H7 (cell line): Measurements from ENCODE around the gene ATRN. TPM values are rescaled to one million over a fixed set of nuclear protein-coding genes. Genes with fewer than 3 reads are reported as not detected.
"Not testable (repeated sequence)": the region's sequence is repeated elsewhere in the genome, so short reads cannot be mapped to it uniquely, and the experiment has no call there.

Experiments
- DNase-seq: peaks from one replicate; pipeline ENCODE4 v3.0.0; 2012
- H3K27me3 ChIP-seq: 2 replicates; pipeline ENCODE4 v1.6.0; 2011; ENCODE audit warnings: mild to moderate bottlenecking, low read length; ENCODE audit not compliant: control insufficient read depth, insufficient read depth
- H3K36me3 ChIP-seq: replicated peaks from 2 replicates; pipeline ENCODE4 v1.5.1; 2011; ENCODE audit warnings: low read length; ENCODE audit not compliant: control insufficient read depth, insufficient read depth
- H3K4me3 ChIP-seq: 2 replicates; pipeline ENCODE4 v1.5.1; 2011; ENCODE audit warnings: low read depth, mild to moderate bottlenecking, control low read depth, low read length, moderate library complexity; ENCODE audit not compliant: insufficient read depth
- total RNA-seq: library from RNA; depleted of rRNA; stranded (reverse); fragments of >200 nt; shearing (Covaris generic); gene quantifications from 2 replicates; pipeline ENCODE4 v1.2.3, GENCODE V29; 2014

Gene ATRN
- total RNA-seq, 1 experiment from 2014 or later = 11.5 TPM

GRCh38 chr20:3515379-3516170, 44.8 kb downstream of the ATRN start:
- DNase-seq = no peak
- no peaks in the 10 kb centered on the region for H3K36me3 ChIP-seq
- no peak overlapping the region for H3K4me3 ChIP-seq
- H3K27me3 ChIP-seq = no peaks in the 10 kb centered on the region

- no peak overlapping the region for H3K4me3 ChIP-seq
- no peaks in the 10 kb centered on the region for H3K36me3 ChIP-seq
- DNase-seq = no peak
- H3K27me3 ChIP-seq = no peaks in the 10 kb centered on the region
Observed at GRCh38 chr20:3521852-3522740, 51.3 kb downstream of the ATRN start.

- H3K4me3 ChIP-seq, DNase-seq, H3K27me3 ChIP-seq, H3K36me3 ChIP-seq: not testable (repeated sequence)
Observed at GRCh38 chr20:3524696-3525095, 53.9 kb downstream of the ATRN start.

- Histone ChIP-seq H3K27me3 (no peaks in the 10 kb centered on the region), H3K4me3 (no peak overlapping the region), H3K36me3 (no peaks in the 10 kb centered on the region)
- DNase-seq = no peak
Observed at GRCh38 chr20:3532089-3532615, 61.3 kb downstream of the ATRN start.

GRCh38 chr20:3537733-3538132, 66.9 kb downstream of the ATRN start:
- DNase-seq, H3K36me3 ChIP-seq, H3K4me3 ChIP-seq, H3K27me3 ChIP-seq: not testable (repeated sequence)

GRCh38 chr20:3539311-3540107, 68.7 kb downstream of the ATRN start:
- Histone ChIP-seq H3K4me3 (no peak overlapping the region), H3K36me3 (no peaks in the 10 kb centered on the region), H3K27me3 (no peaks in the 10 kb centered on the region)
- DNase-seq = no peak

GRCh38 chr20:3541887-3542721, 71.3 kb downstream of the ATRN start:
- no peak for DNase-seq
- H3K4me3 ChIP-seq = no peak overlapping the region
- no peaks in the 10 kb centered on the region for H3K36me3 ChIP-seq
- no peaks in the 10 kb centered on the region for H3K27me3 ChIP-seq

GRCh38 chr20:3543901-3544507, 73.2 kb downstream of the ATRN start:
- no peak overlapping the region for H3K4me3 ChIP-seq
- H3K27me3 ChIP-seq = no peaks in the 10 kb centered on the region
- DNase-seq = no peak
- no peaks in the 10 kb centered on the region for H3K36me3 ChIP-seq

GRCh38 chr20:3545401-3545925, 74.6 kb downstream of the ATRN start:
- no peak overlapping the region for H3K4me3 ChIP-seq
- no peaks in the 10 kb centered on the region for H3K36me3 ChIP-seq
- H3K27me3 ChIP-seq = no peaks in the 10 kb centered on the region
- DNase-seq = no peak

- Histone ChIP-seq H3K27me3 (no peaks in the 10 kb centered on the region), H3K4me3 (no peak overlapping the region), H3K36me3 (no peaks in the 10 kb centered on the region)
- no peak for DNase-seq
Observed at GRCh38 chr20:3547906-3548305, 77.1 kb downstream of the ATRN start.

GRCh38 chr20:3550837-3551236, 80.0 kb downstream of the ATRN start:
- H3K27me3 ChIP-seq = no peaks in the 10 kb centered on the region
- no peaks in the 10 kb centered on the region for H3K36me3 ChIP-seq
- no peak overlapping the region for H3K4me3 ChIP-seq
- no peak for DNase-seq

GRCh38 chr20:3551681-3552434, 81.0 kb downstream of the ATRN start:
- H3K27me3 ChIP-seq = no peaks in the 10 kb centered on the region
- no peak for DNase-seq
- H3K4me3 ChIP-seq = no peak overlapping the region
- H3K36me3 ChIP-seq = no peaks in the 10 kb centered on the region

GRCh38 chr20:3553663-3554062, 82.8 kb downstream of the ATRN start:
- no peaks in the 10 kb centered on the region for H3K36me3 ChIP-seq
- H3K27me3 ChIP-seq = no peaks in the 10 kb centered on the region
- no peak for DNase-seq
- H3K4me3 ChIP-seq = no peak overlapping the region
